Parathyroid adenoma (tissue), 2 donors: ENCODE data around the gene KBTBD13.

Experiments used
- H2AFZ ChIP-seq: fragments of 300-600 bp; sonication (generic); one replicate; pipeline ENCODE4 v1.7.0; 2017; ENCODE audit warnings: antibody characterized with exemption, mild to moderate bottlenecking
- H3K27ac ChIP-seq: fragments of 300-600 bp; sonication (generic); one replicate; pipeline ENCODE4 v1.7.0; 2017
- H3K27me3 ChIP-seq: fragments of 300-600 bp; sonication (generic); one replicate; pipeline ENCODE4 v1.7.0; 2017; ENCODE audit warnings: low read length; ENCODE audit not compliant: control insufficient read depth, insufficient read depth
- H3K36me3 ChIP-seq: fragments of 300-600 bp; sonication (generic); one replicate; pipeline ENCODE4 v1.7.0; 2017; ENCODE audit warnings: low read length; ENCODE audit not compliant: control insufficient read depth, insufficient read depth
- H3K4me1 ChIP-seq: fragments of 300-600 bp; sonication (generic); one replicate; pipeline ENCODE4 v1.7.0; 2017; ENCODE audit warnings: control low read depth
- H3K4me2 ChIP-seq: fragments of 300-600 bp; sonication (generic); one replicate; pipeline ENCODE4 v1.7.0; 2017; ENCODE audit warnings: low read length
- H3K4me3 ChIP-seq: fragments of 300-600 bp; sonication (generic); one replicate; pipeline ENCODE4 v1.7.0; 2017; ENCODE audit warnings: low read depth, low read length
- H3K79me2 ChIP-seq: fragments of 300-600 bp; sonication (generic); one replicate; pipeline ENCODE4 v1.7.0; 2017; ENCODE audit warnings: control low read depth
- H3K9ac ChIP-seq: fragments of 300-600 bp; sonication (generic); one replicate; pipeline ENCODE4 v1.7.0; 2017; ENCODE audit warnings: mild to moderate bottlenecking
- H3K9me3 ChIP-seq: fragments of 300-600 bp; sonication (generic); one replicate; pipeline ENCODE4 v1.7.0; 2017; ENCODE audit warnings: low read length; ENCODE audit not compliant: control insufficient read depth
- TF ChIP-seq, protein P1 (sequence below): fragments of 300-600 bp; sonication (generic); IDR thresholded peaks from one replicate; pipeline ENCODE4 v1.7.0; 2017; ENCODE audit warnings: antibody characterized with exemption, mild to moderate bottlenecking
- donor health status: primary hyperparathyroidism.

The KBTBD13 gene

DNA sequence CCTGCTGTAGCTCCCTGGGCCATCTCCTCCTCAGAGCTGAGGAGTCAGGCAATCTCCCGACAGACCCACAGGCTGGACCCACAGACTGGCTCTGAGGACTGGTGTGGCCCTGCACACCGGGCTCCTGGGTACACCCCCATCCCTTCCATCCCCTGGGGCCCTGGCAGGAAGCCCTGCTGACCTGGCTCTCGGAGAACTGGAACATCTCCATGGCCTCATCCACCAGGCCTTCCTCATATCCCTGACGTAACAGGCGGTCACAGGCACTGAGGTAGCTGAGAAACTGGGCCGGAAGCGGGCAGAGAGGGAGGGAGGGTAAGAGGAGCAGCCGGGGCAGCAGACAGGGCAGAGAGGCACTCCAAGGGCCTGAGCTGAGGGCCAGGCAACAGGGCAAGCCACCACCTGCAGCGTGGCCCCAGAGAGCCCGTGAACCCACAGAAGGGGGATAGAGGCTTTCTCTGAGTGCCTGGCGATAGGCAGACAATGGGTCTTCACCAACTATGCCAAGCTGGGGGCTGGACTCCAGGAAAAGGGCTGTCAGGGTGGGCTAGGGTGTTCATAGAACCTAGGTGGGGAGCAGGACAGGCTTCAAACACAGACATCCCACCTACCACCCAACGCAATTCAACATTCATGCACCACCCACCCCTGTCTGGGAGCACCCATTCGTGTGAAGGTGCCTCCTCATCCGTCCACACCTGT is 17.9 kb downstream of the KBTBD13 start:
- no peaks in the 10 kb centered on the region for H3K27me3 ChIP-seq
- no peaks in the 10 kb centered on the region for H3K9me3 ChIP-seq
- TF ChIP-seq, protein P1, sequence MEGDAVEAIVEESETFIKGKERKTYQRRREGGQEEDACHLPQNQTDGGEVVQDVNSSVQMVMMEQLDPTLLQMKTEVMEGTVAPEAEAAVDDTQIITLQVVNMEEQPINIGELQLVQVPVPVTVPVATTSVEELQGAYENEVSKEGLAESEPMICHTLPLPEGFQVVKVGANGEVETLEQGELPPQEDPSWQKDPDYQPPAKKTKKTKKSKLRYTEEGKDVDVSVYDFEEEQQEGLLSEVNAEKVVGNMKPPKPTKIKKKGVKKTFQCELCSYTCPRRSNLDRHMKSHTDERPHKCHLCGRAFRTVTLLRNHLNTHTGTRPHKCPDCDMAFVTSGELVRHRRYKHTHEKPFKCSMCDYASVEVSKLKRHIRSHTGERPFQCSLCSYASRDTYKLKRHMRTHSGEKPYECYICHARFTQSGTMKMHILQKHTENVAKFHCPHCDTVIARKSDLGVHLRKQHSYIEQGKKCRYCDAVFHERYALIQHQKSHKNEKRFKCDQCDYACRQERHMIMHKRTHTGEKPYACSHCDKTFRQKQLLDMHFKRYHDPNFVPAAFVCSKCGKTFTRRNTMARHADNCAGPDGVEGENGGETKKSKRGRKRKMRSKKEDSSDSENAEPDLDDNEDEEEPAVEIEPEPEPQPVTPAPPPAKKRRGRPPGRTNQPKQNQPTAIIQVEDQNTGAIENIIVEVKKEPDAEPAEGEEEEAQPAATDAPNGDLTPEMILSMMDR = no peak
- H3K4me2 ChIP-seq = no peak overlapping the region
- H3K9ac ChIP-seq = no peak overlapping the region
- H3K27ac ChIP-seq = no peak overlapping the region
- no peak overlapping the region for H3K4me3 ChIP-seq
- no peaks in the 10 kb centered on the region for H3K79me2 ChIP-seq
- H3K36me3 ChIP-seq = no peaks in the 10 kb centered on the region
- H3K4me1 ChIP-seq = no peaks in the 10 kb centered on the region
- H2AFZ ChIP-seq = no peak overlapping the region

GRCh38 chr15:65095011-65095746 is 18.6 kb downstream of the KBTBD13 start:
- H3K4me1 ChIP-seq = no peaks in the 10 kb centered on the region
- no peak overlapping the region for H3K27ac ChIP-seq
- H3K79me2 ChIP-seq = no peaks in the 10 kb centered on the region
- H3K4me2 ChIP-seq = no peak overlapping the region
- no peaks in the 10 kb centered on the region for H3K27me3 ChIP-seq
- no peak overlapping the region for H2AFZ ChIP-seq
- no peak overlapping the region for H3K9ac ChIP-seq
- H3K36me3 ChIP-seq = no peaks in the 10 kb centered on the region
- no peak overlapping the region for H3K4me3 ChIP-seq
- H3K9me3 ChIP-seq = no peaks in the 10 kb centered on the region
- TF ChIP-seq, protein P1 = no peak

GRCh38 chr15:65095747-65096104 is 19.2 kb downstream of the KBTBD13 start:
- Histone ChIP-seq H3K79me2 (no peaks in the 10 kb centered on the region), H3K36me3 (no peaks in the 10 kb centered on the region), H3K27me3 (no peaks in the 10 kb centered on the region), H3K4me1 (no peaks in the 10 kb centered on the region), H3K4me2 (no peak overlapping the region), H2AFZ (no peak overlapping the region), H3K9ac (no peak overlapping the region), H3K9me3 (no peaks in the 10 kb centered on the region), H3K4me3 (no peak overlapping the region), H3K27ac (no peak overlapping the region)
- TF ChIP-seq, protein P1 = no peak

- Histone ChIP-seq H3K27ac (no peak overlapping the region), H3K36me3 (no peaks in the 10 kb centered on the region), H3K4me3 (no peak overlapping the region), H3K4me1 (no peaks in the 10 kb centered on the region), H3K79me2 (no peaks in the 10 kb centered on the region), H3K9me3 (no peaks in the 10 kb centered on the region), H2AFZ (no peak overlapping the region), H3K9ac (no peak overlapping the region), H3K4me2 (no peak overlapping the region), H3K27me3 (no peaks in the 10 kb centered on the region)
- TF ChIP-seq, protein P1 = no peak
These were observed 20.2 kb downstream of the KBTBD13 start for GRCh38 chr15:65096481-65097385.
